HG02870 (cell line): Measurements from ENCODE around the gene ZNF385B.
"Not testable (repeated sequence)": the region's sequence is repeated elsewhere in the genome, so short reads cannot be mapped to it uniquely, and the experiment has no call there.

Experiments used
- ATAC-seq: cut with Tn5 transposase; IDR thresholded peaks from one replicate; pipeline ENCODE4 v1.9.1; 2021; ENCODE audit warnings: mild to moderate bottlenecking, moderate library complexity; ENCODE audit not compliant: unreplicated experiment

Gene ZNF385B

DNA sequence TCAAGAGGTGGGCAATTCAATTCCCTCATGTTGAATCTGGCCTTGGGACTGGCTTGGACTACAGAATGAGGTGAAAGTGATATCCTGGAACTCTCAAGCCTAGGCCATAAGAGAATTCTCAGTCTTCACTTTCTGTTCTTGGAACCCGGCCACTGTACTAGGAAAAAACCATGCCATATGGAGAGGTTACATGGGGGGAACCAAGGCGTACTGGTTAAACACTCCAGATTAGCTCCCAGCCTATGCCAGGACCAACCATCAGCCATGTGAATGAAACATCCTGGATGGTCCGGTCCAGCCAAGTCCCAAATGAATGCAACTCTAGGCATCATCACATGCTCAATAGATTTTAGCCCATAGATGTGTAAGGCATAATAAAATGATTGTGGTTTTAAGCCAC is 56.4 kb downstream of the ZNF385B start:
- ATAC-seq = no peak

DNA sequence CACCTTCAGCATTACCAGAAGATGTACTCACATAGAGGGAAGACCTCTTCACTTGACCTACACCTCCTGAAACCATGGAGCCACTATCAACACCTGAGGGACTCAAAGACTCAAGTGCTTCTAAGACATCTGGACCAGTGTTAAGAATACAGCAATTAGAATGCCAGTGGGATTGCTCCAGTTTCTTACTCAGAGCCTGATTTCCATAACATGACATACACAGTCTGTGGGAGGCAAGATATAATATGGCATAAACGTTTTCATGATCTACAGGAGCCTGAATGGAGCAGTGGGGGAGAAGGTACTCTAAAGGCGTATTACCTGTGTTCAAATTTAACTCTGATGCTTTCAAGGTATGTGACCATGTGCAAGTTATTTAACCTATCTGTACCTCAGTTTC is 57.2 kb downstream of the ZNF385B start:
- no peak for ATAC-seq

DNA sequence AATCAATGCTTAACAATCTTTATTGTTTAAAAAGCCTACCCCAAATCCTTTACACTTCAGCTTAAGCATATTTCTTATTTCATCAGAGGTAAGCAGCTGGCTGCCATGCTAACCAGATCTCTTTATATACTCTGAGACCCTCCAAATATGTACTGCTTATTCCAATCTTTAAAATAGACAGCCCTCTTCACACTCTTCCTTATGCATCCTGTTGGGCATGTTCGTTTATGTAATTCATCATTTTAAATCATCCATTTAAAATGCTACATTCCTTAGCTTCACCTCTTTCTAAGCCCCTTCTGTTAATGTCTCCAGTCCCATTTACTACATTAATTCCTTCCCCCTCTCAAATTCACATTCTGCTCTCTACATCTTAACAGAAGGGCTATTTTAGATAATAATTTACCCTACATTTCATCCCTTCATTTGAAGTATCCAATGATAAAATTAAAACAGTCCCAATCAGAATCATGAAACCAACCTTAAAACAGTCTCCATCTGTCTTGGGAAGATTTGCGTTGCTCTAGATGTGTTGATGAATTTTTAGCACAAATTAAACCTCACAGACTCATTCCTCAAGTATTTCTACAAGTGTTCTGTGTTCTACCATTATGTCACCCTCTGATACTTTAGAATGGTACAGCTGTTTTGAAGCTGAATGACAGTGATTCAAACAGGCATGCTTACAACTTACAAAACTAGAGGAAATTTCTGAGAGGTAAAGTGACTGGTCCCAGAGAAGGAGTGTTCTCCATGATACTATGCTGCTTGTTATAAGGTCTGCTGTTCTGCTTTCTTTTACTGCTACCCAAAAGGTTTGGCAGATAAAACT is 59.1 kb downstream of the ZNF385B start:
- no peak for ATAC-seq

DNA sequence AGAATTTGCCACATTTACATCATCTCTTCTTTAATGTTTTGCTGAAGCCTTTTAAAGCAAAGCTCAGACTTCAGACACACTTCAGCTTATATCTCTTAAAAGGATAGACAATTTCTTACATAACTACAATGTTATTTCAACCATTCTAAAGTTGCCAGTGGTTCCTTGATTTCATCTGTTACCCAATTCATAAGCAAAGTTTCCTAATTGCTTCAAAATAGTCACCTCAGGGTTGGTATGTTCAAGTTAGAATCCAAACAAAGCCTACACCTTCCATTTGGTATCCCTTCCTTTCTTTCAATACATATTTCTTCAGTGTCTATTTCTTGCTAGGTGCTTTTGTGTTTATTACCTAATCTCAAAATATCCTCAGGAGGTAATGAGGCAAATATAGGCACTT is 60.6 kb downstream of the ZNF385B start:
- ATAC-seq = no peak

DNA sequence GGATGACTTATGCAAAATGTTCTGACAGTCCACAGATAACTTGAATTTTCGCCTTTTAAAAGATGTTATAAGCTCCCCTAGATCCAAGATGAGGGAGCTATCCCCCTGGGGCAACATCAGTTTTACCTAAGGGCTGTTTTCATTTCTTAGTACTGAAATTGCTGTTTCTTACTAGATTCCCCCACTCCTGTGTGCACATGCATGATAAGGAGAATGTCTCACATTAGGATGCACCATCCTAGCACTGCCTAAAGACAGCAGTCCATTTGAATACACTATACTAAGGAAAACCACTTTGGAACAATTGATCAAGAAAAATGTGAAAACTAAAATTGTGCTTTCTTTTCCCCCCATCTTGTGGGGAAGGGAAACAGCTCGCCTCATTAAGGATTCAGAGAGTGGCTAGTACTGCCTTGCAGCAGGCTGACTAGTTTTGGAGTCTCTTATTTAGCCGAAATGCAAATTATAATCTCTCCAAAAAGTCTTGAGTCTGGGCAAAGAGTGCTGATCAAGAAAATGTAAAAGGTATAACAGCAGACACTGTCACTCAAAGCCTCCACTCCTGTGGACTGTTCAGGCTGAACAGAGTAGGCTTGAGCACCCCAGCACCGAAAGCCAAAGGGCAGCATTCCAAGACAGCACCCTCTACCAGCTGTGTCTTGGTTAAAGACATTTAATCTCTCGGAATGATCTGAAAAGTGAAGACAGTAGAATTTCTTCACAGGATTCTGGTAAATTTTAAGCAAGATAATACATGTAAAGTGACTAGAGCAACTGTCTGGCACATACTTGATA is 65.0 kb downstream of the ZNF385B start:
- ATAC-seq = no peak

DNA sequence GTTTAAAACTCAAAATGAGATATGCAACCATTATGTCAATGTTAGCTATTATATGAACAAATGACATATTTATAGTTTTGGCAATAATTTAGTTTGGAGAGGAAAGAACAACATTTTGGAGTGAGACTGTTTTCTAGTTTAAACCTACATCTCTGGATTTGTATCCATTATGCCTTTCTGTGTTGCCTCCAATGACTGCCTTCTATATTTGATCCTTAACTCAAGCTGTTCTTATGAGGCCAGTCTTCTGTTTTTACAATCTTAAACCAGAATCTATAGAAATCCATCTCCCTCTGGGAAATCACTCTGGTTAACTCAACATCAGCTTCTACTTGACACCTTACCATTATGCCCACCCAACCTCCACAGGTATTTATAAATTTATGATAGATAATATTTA is 67.5 kb downstream of the ZNF385B start:
- ATAC-seq = no peak

DNA sequence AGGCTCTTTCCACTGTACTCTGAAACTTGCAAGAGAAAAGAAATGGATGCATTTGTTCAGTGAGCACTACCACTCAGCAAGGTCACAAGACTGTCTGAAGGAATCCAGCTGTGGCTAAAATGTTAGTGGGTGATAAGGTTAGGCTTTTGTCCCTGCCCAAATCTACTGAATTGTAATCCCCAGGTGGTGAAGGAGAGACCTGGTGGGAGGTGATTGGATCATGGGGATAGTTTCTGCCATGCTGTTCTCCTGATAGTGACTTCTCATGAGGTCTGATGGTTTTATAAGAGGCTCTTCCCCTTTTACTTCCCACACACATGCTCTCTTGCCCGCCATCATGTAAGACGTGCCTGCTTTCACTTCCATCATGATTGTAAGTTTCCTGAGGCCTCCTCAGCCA is 68.2 kb downstream of the ZNF385B start:
- ATAC-seq = no peak

DNA sequence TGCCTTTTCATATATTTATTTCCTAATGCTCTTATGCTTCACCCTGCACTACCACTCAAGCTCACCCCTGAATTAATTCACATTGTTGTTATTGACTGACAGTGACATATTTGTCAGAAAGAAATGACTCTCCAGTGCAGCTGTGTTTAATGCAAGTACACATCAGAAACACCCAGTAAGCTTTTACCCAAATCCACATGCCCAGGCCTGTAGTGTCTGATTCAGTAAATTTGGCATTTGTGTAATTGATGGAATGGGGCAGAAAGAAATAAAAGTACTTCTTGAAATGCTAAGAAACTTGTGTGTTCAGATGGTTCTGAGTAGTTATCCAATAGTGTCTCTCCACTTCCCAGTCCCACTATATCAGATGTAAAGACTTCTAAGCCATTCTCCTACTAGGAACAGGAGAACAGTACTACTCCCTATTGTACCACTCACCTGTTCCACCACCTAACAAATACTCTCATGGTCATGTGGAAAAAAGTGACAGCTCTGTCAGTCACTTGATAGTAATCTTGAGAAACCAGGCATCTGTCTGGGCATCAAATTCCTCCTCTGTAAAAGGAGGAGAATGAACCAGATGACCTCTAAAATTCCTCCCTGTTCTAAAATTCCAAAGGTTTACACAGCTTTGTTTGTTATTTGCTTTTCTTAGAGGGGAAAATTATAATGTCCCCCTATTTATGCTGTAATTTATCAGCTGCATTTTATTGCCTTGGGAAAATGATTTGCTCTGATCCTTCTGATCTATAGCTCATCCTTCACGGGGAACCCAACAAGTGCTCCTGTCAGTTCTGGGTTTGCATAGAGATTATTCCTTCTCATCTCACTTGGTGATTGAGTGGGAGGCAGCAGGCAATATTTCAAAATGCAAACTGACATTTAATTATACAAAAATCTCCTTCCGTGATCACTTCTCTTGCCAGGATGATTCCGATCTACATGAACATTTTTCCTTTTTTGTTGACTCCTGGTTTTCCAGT is 70.9 kb downstream of the ZNF385B start:
- no peak for ATAC-seq

DNA sequence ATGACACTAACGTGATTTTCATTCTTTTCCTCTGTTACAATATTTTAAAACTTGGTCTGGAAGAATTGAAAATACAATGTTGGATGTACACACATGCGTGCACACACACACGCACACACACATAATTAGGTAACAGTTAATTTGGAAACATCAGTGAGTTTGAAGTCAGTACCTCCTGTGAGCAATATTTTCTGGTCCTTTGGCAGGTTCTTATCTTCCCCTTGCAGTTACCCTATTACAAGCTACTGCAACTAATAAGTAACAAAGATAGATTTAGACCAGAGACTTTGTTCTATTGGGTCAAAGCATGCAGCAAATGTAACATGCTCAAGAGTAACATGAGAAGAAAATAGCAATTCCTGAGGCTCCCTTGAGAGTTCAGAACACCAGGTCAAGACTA is 73.3 kb downstream of the ZNF385B start:
- no peak for ATAC-seq

DNA sequence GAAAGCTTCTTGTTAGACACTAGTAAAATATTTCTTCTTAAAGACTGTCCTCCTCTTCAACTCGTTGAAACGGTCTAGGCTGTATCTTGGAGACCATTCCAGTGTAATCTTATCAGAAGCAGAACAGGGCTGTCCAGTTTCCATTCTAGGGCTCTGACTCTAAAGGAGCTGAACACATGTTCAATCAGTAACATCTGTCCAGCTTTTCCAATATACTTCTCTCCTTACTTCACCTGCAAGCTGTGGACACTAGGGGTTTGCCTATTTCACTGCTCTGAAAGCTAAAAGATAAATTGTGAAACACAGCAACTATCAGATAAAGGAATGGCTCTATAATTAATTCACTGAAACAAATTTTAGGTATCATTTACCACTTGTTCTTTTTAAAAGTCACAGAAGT is 73.8 kb downstream of the ZNF385B start:
- ATAC-seq = no peak

DNA sequence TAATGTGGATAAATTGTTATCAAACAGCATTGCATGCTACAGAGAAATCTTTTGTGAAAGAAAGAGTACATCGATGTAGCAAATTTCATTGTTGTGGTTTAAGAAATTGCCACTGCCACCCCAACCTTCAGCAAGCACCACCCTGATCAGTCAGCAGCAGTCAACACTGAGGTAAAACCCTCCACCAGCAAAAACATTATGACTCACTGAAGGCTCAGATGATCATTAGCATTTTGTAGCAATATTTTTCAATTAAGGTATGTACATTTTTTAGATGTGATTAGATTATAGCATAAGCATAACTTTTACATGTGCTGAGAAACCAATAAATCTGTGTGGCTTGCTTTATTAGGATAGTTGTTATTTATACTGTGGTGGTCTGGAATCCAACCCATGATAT is 75.5 kb downstream of the ZNF385B start:
- ATAC-seq = no peak

DNA sequence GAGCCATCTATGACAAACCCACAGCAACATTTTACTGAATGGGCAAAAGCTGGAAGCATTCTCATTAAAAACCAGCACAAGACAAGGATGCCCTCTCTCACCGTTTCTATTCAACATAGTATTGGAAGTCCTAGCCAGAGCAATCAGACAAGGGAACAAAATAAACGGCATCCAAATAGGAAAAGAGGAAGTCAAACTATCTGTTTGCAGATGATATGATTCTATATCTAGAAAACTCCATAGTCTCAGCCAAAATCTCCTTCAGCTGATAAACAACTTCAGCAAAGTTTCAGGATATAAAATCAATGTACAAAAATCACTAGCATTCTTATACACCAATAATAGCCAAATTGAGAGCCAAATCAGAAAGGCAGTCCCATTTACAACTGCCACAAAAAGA is 79.1 kb downstream of the ZNF385B start:
- ATAC-seq = not testable (repeated sequence)

DNA sequence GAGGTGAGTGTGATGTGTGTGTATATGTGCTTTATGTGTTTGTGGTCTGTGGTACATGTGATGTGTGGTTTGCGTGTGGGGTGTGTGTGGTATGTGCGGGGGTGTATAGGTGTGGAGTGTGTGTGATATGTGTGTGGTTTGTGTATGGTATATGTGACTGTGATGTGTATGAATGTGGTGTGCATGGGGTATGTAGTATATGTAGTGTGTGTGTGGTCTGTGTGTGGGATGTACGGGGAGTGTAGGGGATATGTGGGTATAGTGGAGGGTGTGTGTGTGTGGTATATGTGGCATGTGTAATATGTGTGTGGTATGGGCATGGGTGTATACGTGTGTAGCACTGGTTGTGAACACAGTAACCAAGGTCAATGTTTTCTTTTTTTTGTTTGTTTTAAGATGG is 87.4 kb downstream of the ZNF385B start:
- no peak for ATAC-seq

DNA sequence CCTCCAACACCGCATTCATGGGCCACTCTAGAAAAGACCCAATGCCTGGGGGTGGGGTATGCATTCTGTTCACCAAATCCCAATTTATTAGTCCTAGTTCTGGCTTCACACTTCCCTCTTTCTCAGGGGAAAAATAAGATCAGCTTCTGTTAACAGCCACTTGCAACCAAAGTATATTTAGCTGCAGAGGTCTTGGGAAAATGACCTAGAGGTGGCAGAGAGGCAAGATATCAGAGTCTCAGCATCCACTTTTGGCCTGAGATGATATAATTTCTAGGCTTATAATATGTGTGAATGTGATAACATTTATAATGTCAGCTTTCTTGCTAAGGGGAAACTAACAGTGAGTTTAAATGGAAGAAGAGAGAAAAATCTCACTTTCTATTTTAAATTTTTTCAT is 89.1 kb downstream of the ZNF385B start:
- no peak for ATAC-seq

DNA sequence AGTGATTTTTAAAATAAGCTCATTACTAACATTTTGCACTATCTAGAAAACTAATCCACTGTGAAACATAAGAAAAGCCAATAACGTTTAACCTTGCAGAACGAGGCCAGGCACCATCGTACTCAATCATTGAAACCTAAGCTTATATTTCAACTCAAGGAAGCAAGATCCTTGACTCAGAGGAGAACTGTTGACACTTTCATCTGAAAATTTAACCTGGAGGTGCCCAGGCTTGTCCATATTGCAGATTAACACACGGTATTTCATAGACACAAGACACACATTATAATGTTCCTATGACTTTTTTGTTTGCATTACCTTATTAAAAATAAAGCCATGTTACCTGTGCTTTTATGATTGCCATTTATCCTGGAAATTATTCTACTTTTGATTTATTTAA is 89.6 kb downstream of the ZNF385B start:
- ATAC-seq = no peak

DNA sequence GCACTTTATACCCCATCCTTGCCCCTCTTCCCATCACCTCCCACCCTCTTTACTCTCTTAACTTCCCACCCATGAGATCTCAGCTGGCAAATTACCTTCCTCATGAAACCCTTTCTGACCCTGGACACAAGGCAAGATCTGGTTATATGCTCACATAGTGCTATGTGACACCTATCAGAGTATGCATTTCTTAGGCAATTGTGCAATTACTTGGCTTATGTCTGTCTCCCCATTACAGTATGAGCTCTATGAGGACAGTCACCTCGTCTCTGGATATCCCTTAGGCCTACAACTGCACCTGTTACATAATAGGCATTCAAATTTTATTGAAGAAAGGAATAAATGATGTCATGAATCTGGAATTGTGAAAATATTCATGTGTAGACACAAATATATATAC is 91.4 kb downstream of the ZNF385B start:
- no peak for ATAC-seq

DNA sequence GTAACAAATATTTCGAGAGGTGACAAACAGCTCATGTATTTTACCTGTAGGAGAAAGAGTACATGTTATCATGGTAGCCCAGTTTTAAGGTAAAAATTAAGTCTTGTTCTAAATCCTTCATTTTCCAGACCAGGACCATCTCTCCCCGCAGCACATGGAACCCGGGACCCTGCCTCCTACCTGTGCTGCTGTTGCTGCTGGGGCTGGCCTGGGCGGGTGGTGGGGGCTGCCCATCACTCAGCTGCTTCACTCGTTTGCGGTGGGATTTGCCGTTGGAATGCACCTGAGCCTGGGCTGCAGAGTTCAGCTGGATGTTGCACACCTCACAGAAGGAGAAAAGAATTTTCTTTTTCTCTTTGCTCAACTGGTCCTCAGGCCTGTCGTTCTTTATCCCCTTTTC is 92.1 kb downstream of the ZNF385B start:
- ATAC-seq = no peak

DNA sequence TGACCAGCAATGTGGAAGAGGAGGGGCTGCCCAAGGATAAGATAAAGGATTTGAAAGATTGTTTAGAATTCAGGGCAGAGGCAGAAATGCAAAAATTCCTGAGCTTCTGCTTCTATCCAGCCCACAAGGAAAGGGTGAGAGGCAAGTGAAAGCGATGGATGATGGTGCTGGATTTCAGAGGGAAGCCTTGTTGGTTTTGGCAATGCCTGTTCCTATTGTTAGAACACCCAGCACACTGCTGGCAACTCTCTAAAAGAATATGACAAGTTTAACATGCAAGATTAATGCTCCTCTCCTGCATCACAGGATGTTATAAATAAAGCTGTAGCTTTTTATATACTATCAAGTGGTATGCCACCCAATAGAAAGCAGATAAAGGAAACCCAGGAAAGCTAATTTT is 92.6 kb downstream of the ZNF385B start:
- no peak for ATAC-seq

DNA sequence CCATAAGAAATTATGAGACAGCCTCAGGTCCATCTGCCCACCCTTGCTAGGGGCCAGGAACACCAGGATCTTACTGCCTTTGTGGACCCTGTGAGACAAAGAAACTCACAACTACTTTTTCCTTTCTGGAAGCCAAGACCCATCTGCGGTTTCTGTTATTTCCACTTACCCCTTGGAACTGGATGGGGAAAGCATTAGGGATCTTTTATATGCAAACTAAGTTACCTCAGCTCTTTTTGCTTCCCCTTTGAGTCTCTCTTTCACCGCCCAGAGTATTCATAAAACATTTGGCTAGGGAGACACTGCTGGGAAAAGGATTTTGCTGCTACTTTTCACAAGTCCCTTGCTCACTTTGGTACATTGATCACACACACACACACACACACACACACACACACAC is 95.7 kb downstream of the ZNF385B start:
- ATAC-seq = no peak

DNA sequence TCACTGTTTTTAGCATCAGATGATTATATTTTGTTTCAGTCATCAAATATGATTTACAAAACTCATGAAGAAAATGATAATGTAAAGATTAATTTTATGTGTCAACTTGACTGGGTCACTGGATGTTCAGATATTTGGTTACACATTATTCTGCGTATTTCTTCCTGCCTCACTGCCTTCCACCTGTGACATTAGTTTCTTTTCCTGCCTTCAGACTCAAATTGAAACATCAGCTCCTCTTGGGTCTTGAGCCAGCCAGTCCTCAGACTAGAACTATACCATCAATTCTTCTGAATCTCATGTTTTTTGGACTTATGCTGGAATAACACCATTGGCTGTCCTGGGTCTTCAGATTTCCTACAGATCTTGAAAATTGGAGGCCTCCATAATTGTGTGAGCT is 96.7 kb downstream of the ZNF385B start:
- no peak for ATAC-seq

DNA sequence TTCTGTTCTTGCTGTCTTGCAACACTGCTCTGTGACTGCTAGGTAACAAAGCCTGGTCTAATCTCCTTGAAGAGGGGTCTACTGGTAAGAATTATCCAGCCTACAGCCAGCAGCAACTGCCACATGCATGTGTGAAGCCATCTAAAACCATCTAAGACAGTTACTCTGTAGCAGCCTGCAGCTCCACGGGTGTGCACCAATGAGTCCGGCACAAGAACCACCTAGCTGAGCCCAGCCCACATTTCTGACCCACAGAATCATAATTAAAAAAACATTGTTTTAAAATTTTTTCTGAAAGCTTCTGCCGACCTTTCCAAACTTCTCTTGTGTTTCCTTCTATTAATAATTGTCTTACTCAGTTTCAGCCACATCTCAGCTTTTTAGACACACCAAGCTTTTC is 102.8 kb downstream of the ZNF385B start:
- no peak for ATAC-seq
